GM19351 (cell line): ENCODE measurements around the gene GTF2I.
"Not testable (repeated sequence)": the region's sequence is repeated elsewhere in the genome, so short reads cannot be mapped to it uniquely, and the experiment has no call there.

ENCODE experiments used
- ATAC-seq: cut with Tn5 transposase; IDR thresholded peaks from one replicate; pipeline ENCODE4 v1.9.1; 2021; ENCODE audit warnings: mild to moderate bottlenecking, moderate library complexity; ENCODE audit not compliant: unreplicated experiment

GTF2I gene

GRCh38 chr7:74656441-74656836, 1.1 kb upstream of the GTF2I start:
- no peak for ATAC-seq

GRCh38 chr7:74656837-74657691, 454 bp upstream of the GTF2I start:
- peak; percentile 58 for ATAC-seq

- peak; percentile 52 for ATAC-seq
These were observed 873 bp downstream of the GTF2I start for GRCh38 chr7:74658178-74659004.

GRCh38 chr7:74660202-74660601, 2.7 kb downstream of the GTF2I start:
- not testable (repeated sequence) for ATAC-seq

GRCh38 chr7:74661836-74662794, 4.6 kb downstream of the GTF2I start:
- not testable (repeated sequence) for ATAC-seq

- no peak for ATAC-seq
These were observed 7.9 kb downstream of the GTF2I start for GRCh38 chr7:74665296-74665938.

- not testable (repeated sequence) for ATAC-seq
These were observed 9.5 kb downstream of the GTF2I start for GRCh38 chr7:74667013-74667412.

- ATAC-seq: not testable (repeated sequence)
These were observed 10.0 kb downstream of the GTF2I start for GRCh38 chr7:74667520-74667919.

GRCh38 chr7:74671602-74672001, 14.1 kb downstream of the GTF2I start:
- ATAC-seq: no peak

- ATAC-seq: no peak
These were observed 14.9 kb downstream of the GTF2I start for GRCh38 chr7:74672343-74672915.

GRCh38 chr7:74674166-74674565, 16.6 kb downstream of the GTF2I start:
- ATAC-seq: no peak

- no peak for ATAC-seq
These were observed 25.3 kb downstream of the GTF2I start for GRCh38 chr7:74682829-74683228.

GRCh38 chr7:74683799-74684198, 26.3 kb downstream of the GTF2I start:
- ATAC-seq: no peak

- no peak for ATAC-seq
These were observed 27.0 kb downstream of the GTF2I start for GRCh38 chr7:74684473-74684872.

GRCh38 chr7:74684921-74685320, 27.4 kb downstream of the GTF2I start:
- ATAC-seq: no peak

- ATAC-seq: no peak
These were observed 33.0 kb downstream of the GTF2I start for GRCh38 chr7:74690474-74690873.

GRCh38 chr7:74704419-74704818, 46.9 kb downstream of the GTF2I start:
- ATAC-seq: not testable (repeated sequence)

GRCh38 chr7:74707238-74707637, 49.7 kb downstream of the GTF2I start:
- no peak for ATAC-seq

GRCh38 chr7:74708569-74709275, 51.2 kb downstream of the GTF2I start:
- no peak for ATAC-seq
